GM23338 (cell line): Measurements from ENCODE around the gene TMEM163. TPM values are rescaled to one million over a fixed set of nuclear protein-coding genes. Genes with fewer than 3 reads are reported as not detected.

ENCODE experiments used
- ATAC-seq: fragments of 200-7000 bp; cut with Tn5 transposase; 3 replicates; pipeline ENCODE4 v1.9.1; 2020
- DNase-seq: peaks from one replicate; pipeline ENCODE4 v3.0.0-alpha.2; 2015; ENCODE audit warnings: low spot score
- H2AFZ ChIP-seq: fragments of 200-600 bp; sonication (generic); 2 replicates; pipeline ENCODE4 v1.8.0; 2016; ENCODE audit warnings: antibody characterized with exemption, mild to moderate bottlenecking, moderate library complexity
- H3F3A ChIP-seq: fragments of 200-600 bp; sonication (generic); replicated peaks from 2 replicates; pipeline ENCODE4 v1.8.0; 2017; ENCODE audit warnings: antibody characterized with exemption, mixed run types, low read depth
- H3K27ac ChIP-seq: fragments of 200-600 bp; sonication (generic); 2 replicates; pipeline ENCODE4 v1.6.1; 2016; ENCODE audit warnings: low read depth
- H3K27me3 ChIP-seq: fragments of 200-600 bp; sonication (generic); 2 replicates; pipeline ENCODE4 v1.8.0; 2016; ENCODE audit warnings: mild to moderate bottlenecking, mixed run types, moderate library complexity; ENCODE audit not compliant: insufficient read depth
- H3K36me3 ChIP-seq: fragments of 200-600 bp; sonication (generic); 2 replicates; pipeline ENCODE4 v1.8.0; 2016; ENCODE audit warnings: mild to moderate bottlenecking; ENCODE audit not compliant: insufficient read depth
- H3K4me1 ChIP-seq: fragments of 200-600 bp; sonication (generic); 2 replicates; pipeline ENCODE4 v1.8.0; 2016; ENCODE audit warnings: mild to moderate bottlenecking, moderate library complexity; ENCODE audit not compliant: insufficient read depth
- H3K4me2 ChIP-seq: fragments of 200-600 bp; sonication (generic); 2 replicates; pipeline ENCODE4 v1.7.1; 2017; ENCODE audit warnings: mixed run types
- H3K4me3 ChIP-seq: fragments of 200-600 bp; sonication (generic); 2 replicates; pipeline ENCODE4 v1.6.1; 2016; ENCODE audit warnings: mixed run types
- H3K79me2 ChIP-seq: fragments of 200-600 bp; sonication (generic); replicated peaks from 2 replicates; pipeline ENCODE4 v1.8.0; 2017; ENCODE audit warnings: mild to moderate bottlenecking; ENCODE audit not compliant: insufficient read depth
- H3K9me2 ChIP-seq: fragments of 200-600 bp; sonication (generic); 2 replicates; pipeline ENCODE4 v1.8.0; 2017; ENCODE audit not compliant: insufficient read depth
- H4K20me1 ChIP-seq: fragments of 200-600 bp; sonication (generic); replicated peaks from 2 replicates; pipeline ENCODE4 v1.8.0; 2017; ENCODE audit warnings: mild to moderate bottlenecking; ENCODE audit not compliant: insufficient read depth
- H3K27ac Mint-ChIP-seq: 2 replicates; pipeline ENCODE4 v1.8.0; 2020; ENCODE audit warnings: inconsistent platforms, mild to moderate bottlenecking, moderate library complexity, mixed read lengths
- H3K27me3 Mint-ChIP-seq: 3 replicates; pipeline ENCODE4 v1.8.0; 2022; ENCODE audit warnings: low read depth, mild to moderate bottlenecking, moderate library complexity, mixed read lengths, inconsistent platforms; ENCODE audit not compliant: insufficient read depth, poor library complexity
- H3K36me3 Mint-ChIP-seq: 3 replicates; pipeline ENCODE4 v1.8.0; 2021; ENCODE audit warnings: low read depth, mild to moderate bottlenecking, inconsistent platforms, moderate library complexity, mixed read lengths
- H3K4me1 Mint-ChIP-seq: 3 replicates; pipeline ENCODE4 v1.8.0; 2020; ENCODE audit warnings: mild to moderate bottlenecking, inconsistent platforms, mixed read lengths
- H3K4me3 Mint-ChIP-seq: 3 replicates; pipeline ENCODE4 v1.8.0; 2021; ENCODE audit warnings: moderate library complexity, mild to moderate bottlenecking, inconsistent platforms, mixed read lengths
- H3K9me3 Mint-ChIP-seq: 3 replicates; pipeline ENCODE4 v1.8.0; 2020; ENCODE audit warnings: moderate library complexity, mild to moderate bottlenecking, inconsistent platforms, mixed read lengths
- EZH2 ChIP-seq: fragments of 200-600 bp; sonication (generic); IDR thresholded peaks from one replicate; pipeline ENCODE4 v1.8.0; 2017; ENCODE audit warnings: antibody characterized with exemption, mild to moderate bottlenecking, low read depth; ENCODE audit not compliant: unreplicated experiment
- JUNB ChIP-seq: IDR thresholded peaks from one replicate; pipeline ENCODE4 v1.6.1; 2016; ENCODE audit warnings: antibody characterized with exemption; ENCODE audit not compliant: unreplicated experiment
- REST ChIP-seq: IDR thresholded peaks from one replicate; pipeline ENCODE4 v1.6.1; 2018; ENCODE audit warnings: antibody characterized with exemption; ENCODE audit not compliant: unreplicated experiment
- polyA plus RNA-seq: library from polyadenylated mRNA; unstranded; fragments of >200 nt; fragmentation: Nextera tagmentation; extraction: Ambion mirVana; gene quantifications from 2 replicates; pipeline ENCODE4 v1.2.1, GENCODE V29; 2016
- total RNA-seq: library from RNA; depleted of rRNA; stranded (reverse); fragments of >200 nt; shearing (Covaris generic); gene quantifications from 2 replicates; pipeline ENCODE4 v1.2.3, GENCODE V29; 2014
- TF ChIP-seq, protein P1 (sequence below), 2 experiments: fragments of 200-600 bp in 1 of 2; sonication (generic) in 1 of 2; conservative IDR thresholded peaks; 2 replicates each; pipeline versions ENCODE4 v1.5.1 to v1.6.1; 2016 to 2017; ENCODE audit warnings: antibody characterized with exemption in 2 of 2, low read depth in 2 of 2, mild to moderate bottlenecking in 2 of 2, moderate library complexity in 1 of 2
- TF ChIP-seq, protein P2 (sequence below): fragments of 250-450 bp; sonication (Bioruptor Pico); IDR thresholded peaks from 2 replicates; pipeline ENCODE4 v1.5.0; 2020; ENCODE audit warnings: mild to moderate bottlenecking, moderate library complexity

The TMEM163 gene
- total and polyA plus RNA-seq, 2 experiments from 2014 or later = 1.1 to 1.8 TPM

GRCh38 chr2:134713606-134714005 lies 5.2 kb downstream of the TMEM163 start:
- Histone ChIP-seq H3K27me3 (peaks cover 39% of the 10 kb centered on the region), H3K4me1 (peaks cover 38% of the 10 kb centered on the region), H3K27ac (no peak overlapping the region), H2AFZ (no peak overlapping the region), H3F3A (no peaks in the 10 kb centered on the region), H3K4me2 (no peak overlapping the region), H3K9me2 (no peaks in the 10 kb centered on the region), H4K20me1 (no peaks in the 10 kb centered on the region), H3K36me3 (no peaks in the 10 kb centered on the region), H3K79me2 (no peaks in the 10 kb centered on the region), H3K4me3 (no peak overlapping the region)
- Mint-ChIP-seq H3K9me3 (no peaks in the 10 kb centered on the region), H3K4me1 (peaks cover 36% of the 10 kb centered on the region), H3K4me3 (no peak overlapping the region), H3K36me3 (no peaks in the 10 kb centered on the region; the same call in 2 of the 3 replicates), H3K27ac (no peak overlapping the region), H3K27me3 (peaks cover 22% of the 10 kb centered on the region)
- no peak for DNase-seq
- TF ChIP-seq, protein P1, sequence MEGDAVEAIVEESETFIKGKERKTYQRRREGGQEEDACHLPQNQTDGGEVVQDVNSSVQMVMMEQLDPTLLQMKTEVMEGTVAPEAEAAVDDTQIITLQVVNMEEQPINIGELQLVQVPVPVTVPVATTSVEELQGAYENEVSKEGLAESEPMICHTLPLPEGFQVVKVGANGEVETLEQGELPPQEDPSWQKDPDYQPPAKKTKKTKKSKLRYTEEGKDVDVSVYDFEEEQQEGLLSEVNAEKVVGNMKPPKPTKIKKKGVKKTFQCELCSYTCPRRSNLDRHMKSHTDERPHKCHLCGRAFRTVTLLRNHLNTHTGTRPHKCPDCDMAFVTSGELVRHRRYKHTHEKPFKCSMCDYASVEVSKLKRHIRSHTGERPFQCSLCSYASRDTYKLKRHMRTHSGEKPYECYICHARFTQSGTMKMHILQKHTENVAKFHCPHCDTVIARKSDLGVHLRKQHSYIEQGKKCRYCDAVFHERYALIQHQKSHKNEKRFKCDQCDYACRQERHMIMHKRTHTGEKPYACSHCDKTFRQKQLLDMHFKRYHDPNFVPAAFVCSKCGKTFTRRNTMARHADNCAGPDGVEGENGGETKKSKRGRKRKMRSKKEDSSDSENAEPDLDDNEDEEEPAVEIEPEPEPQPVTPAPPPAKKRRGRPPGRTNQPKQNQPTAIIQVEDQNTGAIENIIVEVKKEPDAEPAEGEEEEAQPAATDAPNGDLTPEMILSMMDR (conservative IDR thresholded peaks at IDR 0.05; ENCODE audit: low read depth in 2 of 2) = no peak
- TF ChIP-seq JUNB (no peak), EZH2 (no peak), REST (no peak)
- TF ChIP-seq, protein P2, sequence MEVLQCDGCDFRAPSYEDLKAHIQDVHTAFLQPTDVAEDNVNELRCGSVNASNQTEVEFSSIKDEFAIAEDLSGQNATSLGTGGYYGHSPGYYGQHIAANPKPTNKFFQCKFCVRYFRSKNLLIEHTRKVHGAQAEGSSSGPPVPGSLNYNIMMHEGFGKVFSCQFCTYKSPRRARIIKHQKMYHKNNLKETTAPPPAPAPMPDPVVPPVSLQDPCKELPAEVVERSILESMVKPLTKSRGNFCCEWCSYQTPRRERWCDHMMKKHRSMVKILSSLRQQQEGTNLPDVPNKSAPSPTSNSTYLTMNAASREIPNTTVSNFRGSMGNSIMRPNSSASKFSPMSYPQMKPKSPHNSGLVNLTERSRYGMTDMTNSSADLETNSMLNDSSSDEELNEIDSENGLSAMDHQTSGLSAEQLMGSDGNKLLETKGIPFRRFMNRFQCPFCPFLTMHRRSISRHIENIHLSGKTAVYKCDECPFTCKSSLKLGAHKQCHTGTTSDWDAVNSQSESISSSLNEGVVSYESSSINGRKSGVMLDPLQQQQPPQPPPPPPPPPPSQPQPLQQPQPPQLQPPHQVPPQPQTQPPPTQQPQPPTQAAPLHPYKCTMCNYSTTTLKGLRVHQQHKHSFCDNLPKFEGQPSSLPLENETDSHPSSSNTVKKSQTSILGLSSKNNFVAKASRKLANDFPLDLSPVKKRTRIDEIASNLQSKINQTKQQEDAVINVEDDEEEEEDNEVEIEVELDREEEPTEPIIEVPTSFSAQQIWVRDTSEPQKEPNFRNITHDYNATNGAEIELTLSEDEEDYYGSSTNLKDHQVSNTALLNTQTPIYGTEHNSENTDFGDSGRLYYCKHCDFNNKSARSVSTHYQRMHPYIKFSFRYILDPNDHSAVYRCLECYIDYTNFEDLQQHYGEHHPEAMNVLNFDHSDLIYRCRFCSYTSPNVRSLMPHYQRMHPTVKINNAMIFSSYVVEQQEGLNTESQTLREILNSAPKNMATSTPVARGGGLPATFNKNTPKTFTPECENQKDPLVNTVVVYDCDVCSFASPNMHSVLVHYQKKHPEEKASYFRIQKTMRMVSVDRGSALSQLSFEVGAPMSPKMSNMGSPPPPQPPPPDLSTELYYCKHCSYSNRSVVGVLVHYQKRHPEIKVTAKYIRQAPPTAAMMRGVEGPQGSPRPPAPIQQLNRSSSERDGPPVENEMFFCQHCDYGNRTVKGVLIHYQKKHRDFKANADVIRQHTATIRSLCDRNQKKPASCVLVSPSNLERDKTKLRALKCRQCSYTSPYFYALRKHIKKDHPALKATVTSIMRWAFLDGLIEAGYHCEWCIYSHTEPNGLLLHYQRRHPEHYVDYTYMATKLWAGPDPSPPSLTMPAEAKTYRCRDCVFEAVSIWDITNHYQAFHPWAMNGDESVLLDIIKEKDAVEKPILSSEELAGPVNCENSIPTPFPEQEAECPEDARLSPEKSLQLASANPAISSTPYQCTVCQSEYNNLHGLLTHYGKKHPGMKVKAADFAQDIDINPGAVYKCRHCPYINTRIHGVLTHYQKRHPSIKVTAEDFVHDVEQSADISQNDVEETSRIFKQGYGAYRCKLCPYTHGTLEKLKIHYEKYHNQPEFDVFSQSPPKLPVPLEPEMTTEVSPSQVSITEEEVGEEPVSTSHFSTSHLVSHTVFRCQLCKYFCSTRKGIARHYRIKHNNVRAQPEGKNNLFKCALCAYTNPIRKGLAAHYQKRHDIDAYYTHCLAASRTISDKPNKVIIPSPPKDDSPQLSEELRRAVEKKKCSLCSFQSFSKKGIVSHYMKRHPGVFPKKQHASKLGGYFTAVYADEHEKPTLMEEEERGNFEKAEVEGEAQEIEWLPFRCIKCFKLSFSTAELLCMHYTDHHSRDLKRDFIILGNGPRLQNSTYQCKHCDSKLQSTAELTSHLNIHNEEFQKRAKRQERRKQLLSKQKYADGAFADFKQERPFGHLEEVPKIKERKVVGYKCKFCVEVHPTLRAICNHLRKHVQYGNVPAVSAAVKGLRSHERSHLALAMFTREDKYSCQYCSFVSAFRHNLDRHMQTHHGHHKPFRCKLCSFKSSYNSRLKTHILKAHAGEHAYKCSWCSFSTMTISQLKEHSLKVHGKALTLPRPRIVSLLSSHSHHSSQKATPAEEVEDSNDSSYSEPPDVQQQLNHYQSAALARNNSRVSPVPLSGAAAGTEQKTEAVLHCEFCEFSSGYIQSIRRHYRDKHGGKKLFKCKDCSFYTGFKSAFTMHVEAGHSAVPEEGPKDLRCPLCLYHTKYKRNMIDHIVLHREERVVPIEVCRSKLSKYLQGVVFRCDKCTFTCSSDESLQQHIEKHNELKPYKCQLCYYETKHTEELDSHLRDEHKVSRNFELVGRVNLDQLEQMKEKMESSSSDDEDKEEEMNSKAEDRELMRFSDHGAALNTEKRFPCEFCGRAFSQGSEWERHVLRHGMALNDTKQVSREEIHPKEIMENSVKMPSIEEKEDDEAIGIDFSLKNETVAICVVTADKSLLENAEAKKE (CRISPR knock-in tag) = no peak
- no peak for ATAC-seq
